Epithelial cell of esophagus (primary cell): ENCODE measurements around the gene MARK2.

Experiments
- DNase-seq: peaks from one replicate; pipeline ENCODE4 v3.0.0; 2010; ENCODE audit warnings: low read depth
- H3K4me3 ChIP-seq: 2 replicates; pipeline ENCODE4 v1.5.1; 2011; ENCODE audit warnings: mild to moderate bottlenecking, low read length, control low read depth
- CTCF ChIP-seq: IDR thresholded peaks from 2 replicates; pipeline ENCODE4 v1.5.1; 2011; ENCODE audit warnings: low read depth, mild to moderate bottlenecking, low read length, control low read depth, inconsistent platforms; ENCODE audit not compliant: insufficient read depth; ENCODE audit errors: missing control alignments

Gene MARK2

GRCh38 chr11:63843041-63843440 lies 4.1 kb downstream of the MARK2 start:
- no peak for TF ChIP-seq CTCF
- no peak for DNase-seq
- H3K4me3 ChIP-seq: no peak overlapping the region

- no peak overlapping the region for H3K4me3 ChIP-seq
- no peak for DNase-seq
- no peak for TF ChIP-seq CTCF
Observed at GRCh38 chr11:63844836-63845235, 5.9 kb downstream of the MARK2 start.

GRCh38 chr11:63845303-63845702 lies 6.4 kb downstream of the MARK2 start:
- H3K4me3 ChIP-seq: no peak overlapping the region
- peak; percentile 94 for DNase-seq
- no peak for TF ChIP-seq CTCF

GRCh38 chr11:63845911-63846310 lies 7.0 kb downstream of the MARK2 start:
- no peak for DNase-seq
- no peak for TF ChIP-seq CTCF
- no peak overlapping the region for H3K4me3 ChIP-seq

GRCh38 chr11:63846897-63847296 lies 8.0 kb downstream of the MARK2 start:
- TF ChIP-seq CTCF: no peak
- DNase-seq: no peak
- no peak overlapping the region for H3K4me3 ChIP-seq

GRCh38 chr11:63847363-63847762 lies 8.5 kb downstream of the MARK2 start:
- DNase-seq: peak; percentile 82
- no peak overlapping the region for H3K4me3 ChIP-seq
- no peak for TF ChIP-seq CTCF

GRCh38 chr11:63849691-63850090 lies 10.8 kb downstream of the MARK2 start:
- no peak for TF ChIP-seq CTCF
- DNase-seq: no peak
- H3K4me3 ChIP-seq: no peak overlapping the region
